HEK293 (cell line): ENCODE results near the gene DDX56.

Experiments
- CTCF ChIA-PET: fragments of 350-600 bp; formaldehyde crosslinking; extraction: SDS; loops from one replicate; lab custom pipeline; 2021; ENCODE audit warnings: antibody characterized with exemption; lab: Yijun Ruan, JAX
- POLR2A ChIA-PET: fragments of 300-600 bp; formaldehyde crosslinking; extraction: SDS; loops from one replicate; lab custom pipeline; 2020; ENCODE audit warnings: antibody characterized with exemption, inconsistent platforms; lab: Yijun Ruan, JAX
- H3K27ac ChIP-seq: fragments of 200-500 bp; sonication (Bioruptor generic); 2 replicates; pipeline ENCODE4 v1.5.1; 2014; ENCODE audit warnings: low read depth, low read length, control low read depth, inconsistent platforms; ENCODE audit errors: extremely low read depth
- H3K36me3 ChIP-seq, 2 experiments: fragments of 200-500 bp in 1 of 2; sonication (Bioruptor generic) in 1 of 2; 1 replicate in 1 of 2; 2 replicates in 1 of 2; pipeline ENCODE4 v1.5.1; 2014 to 2017; ENCODE audit warnings: inconsistent platforms in 2 of 2, low read length in 2 of 2; ENCODE audit not compliant: control insufficient read depth in 2 of 2, insufficient read depth in 1 of 2
- H3K4me1 ChIP-seq: fragments of 200-500 bp; sonication (Bioruptor generic); 2 replicates; pipeline ENCODE4 v1.5.1; 2014; ENCODE audit warnings: mild to moderate bottlenecking, low read length, inconsistent platforms; ENCODE audit not compliant: control insufficient read depth, insufficient read depth
- H3K4me3 ChIP-seq: 2 replicates; pipeline ENCODE4 v1.5.1; 2011; ENCODE audit warnings: low read depth, mild to moderate bottlenecking, control low read depth, low read length, moderate library complexity
- H3K9me3 ChIP-seq: fragments of 200-500 bp; sonication (Bioruptor generic); 2 replicates; pipeline ENCODE4 v1.5.1; 2014; ENCODE audit warnings: low read depth, low read length, inconsistent platforms; ENCODE audit not compliant: control insufficient read depth, insufficient read depth
- ELK4 ChIP-seq: IDR thresholded peaks from 2 replicates; pipeline ENCODE4 v1.6.1; 2011; ENCODE audit warnings: mild to moderate bottlenecking, low read depth, low read length, borderline replicate concordance
- KLF7 ChIP-seq: fragments of 450-650 bp; formaldehyde crosslinking; IDR thresholded peaks from 2 replicates; pipeline ENCODE4 v1.5.1; 2016; ENCODE audit warnings: missing biosample characterization, missing genetic modification characterization, borderline replicate concordance
- MEIS1 ChIP-seq: sonication (generic); formaldehyde crosslinking; IDR thresholded peaks from 2 replicates; pipeline ENCODE4 v1.8.1; 2022; ENCODE audit warnings: missing genetic modification reagents, mild to moderate bottlenecking, borderline replicate concordance
- OSR2 ChIP-seq: fragments of 450-650 bp; formaldehyde crosslinking; IDR thresholded peaks from 2 replicates; pipeline ENCODE4 v1.5.1; 2016; ENCODE audit warnings: missing biosample characterization, missing genetic modification characterization
- PATZ1 ChIP-seq: fragments of 450-650 bp; formaldehyde crosslinking; IDR thresholded peaks from 2 replicates; pipeline ENCODE4 v1.5.1; 2016; ENCODE audit warnings: missing biosample characterization, missing genetic modification characterization
- PRDM1 ChIP-seq: fragments of 450-650 bp; formaldehyde crosslinking; IDR thresholded peaks from 2 replicates; pipeline ENCODE4; 2016; ENCODE audit warnings: missing biosample characterization, missing genetic modification characterization
- SCRT1 ChIP-seq: fragments of 450-650 bp; formaldehyde crosslinking; IDR thresholded peaks from 2 replicates; pipeline ENCODE4 v1.5.1; 2016; ENCODE audit warnings: missing biosample characterization, missing genetic modification characterization, borderline replicate concordance
- SCRT2 ChIP-seq: fragments of 450-650 bp; formaldehyde crosslinking; IDR thresholded peaks from 2 replicates; pipeline ENCODE4 v1.5.1; 2016; ENCODE audit warnings: missing biosample characterization, missing genetic modification characterization
- YY1 ChIP-seq: fragments of 450-650 bp; formaldehyde crosslinking; IDR thresholded peaks from 2 replicates; pipeline ENCODE4 v1.5.1; 2018; ENCODE audit warnings: missing biosample characterization, missing genetic modification characterization
- ZBTB17 ChIP-seq: fragments of 450-650 bp; formaldehyde crosslinking; IDR thresholded peaks from 2 replicates; pipeline ENCODE4 v1.5.1; 2016; ENCODE audit warnings: missing biosample characterization, missing genetic modification characterization
- ZBTB48 ChIP-seq: fragments of 450-650 bp; formaldehyde crosslinking; IDR thresholded peaks from 2 replicates; pipeline ENCODE4 v1.5.1; 2016; ENCODE audit warnings: missing biosample characterization, missing genetic modification characterization
- ZNF114 ChIP-seq: fragments of 450-650 bp; formaldehyde crosslinking; IDR thresholded peaks from 2 replicates; pipeline ENCODE4 v1.5.0; 2017; ENCODE audit warnings: missing biosample characterization, missing genetic modification characterization
- ZNF2 ChIP-seq: fragments of 450-650 bp; formaldehyde crosslinking; IDR thresholded peaks from 2 replicates; pipeline ENCODE4 v1.5.1; 2016; ENCODE audit warnings: missing biosample characterization, missing genetic modification characterization
- ZNF292 ChIP-seq: fragments of 450-650 bp; formaldehyde crosslinking; IDR thresholded peaks from 2 replicates; pipeline ENCODE4 v1.5.1; 2016; ENCODE audit warnings: low read depth, missing biosample characterization, missing genetic modification characterization, borderline replicate concordance
- ZNF335 ChIP-seq: fragments of 450-650 bp; formaldehyde crosslinking; conservative IDR thresholded peaks from 2 replicates; pipeline ENCODE4 v1.5.1; 2016; ENCODE audit warnings: missing biosample characterization, missing genetic modification characterization
- ZNF341 ChIP-seq: fragments of 450-650 bp; formaldehyde crosslinking; IDR thresholded peaks from 2 replicates; pipeline ENCODE4; 2016; ENCODE audit warnings: low read depth, missing biosample characterization, missing genetic modification characterization
- ZNF391 ChIP-seq: fragments of 450-650 bp; formaldehyde crosslinking; IDR thresholded peaks from 2 replicates; pipeline ENCODE4 v1.5.1; 2016; ENCODE audit warnings: low read depth, missing biosample characterization, missing genetic modification characterization, borderline replicate concordance
- ZNF501 ChIP-seq: fragments of 450-650 bp; formaldehyde crosslinking; IDR thresholded peaks from 2 replicates; pipeline ENCODE4 v1.5.1; 2016; ENCODE audit warnings: missing biosample characterization, missing genetic modification characterization
- ZNF514 ChIP-seq: fragments of 450-650 bp; formaldehyde crosslinking; IDR thresholded peaks from 2 replicates; pipeline ENCODE4 v1.5.1; 2016; ENCODE audit warnings: missing biosample characterization, missing genetic modification characterization
- ZNF600 ChIP-seq: fragments of 450-650 bp; formaldehyde crosslinking; IDR thresholded peaks from 2 replicates; pipeline ENCODE4 v1.5.1; 2016; ENCODE audit warnings: missing biosample characterization, missing genetic modification characterization
- ZNF654 ChIP-seq: fragments of 450-650 bp; formaldehyde crosslinking; IDR thresholded peaks from 2 replicates; pipeline ENCODE4 v1.5.1; 2016; ENCODE audit warnings: low read depth, missing biosample characterization, missing genetic modification characterization
- ZNF791 ChIP-seq: fragments of 450-650 bp; formaldehyde crosslinking; IDR thresholded peaks from 2 replicates; pipeline ENCODE4 v1.5.1; 2016; ENCODE audit warnings: missing biosample characterization, missing genetic modification characterization

Gene DDX56

GRCh38 chr7:44575054-44575453 lies 1.3 kb upstream of the DDX56 start:
- TF ChIP-seq SCRT2 (peak; percentile 78), SCRT1 (tag by site-specific recombination) (peak; percentile 13; the same call in 1 of the 2 replicates), ZNF341 (tag by site-specific recombination) (no peak), ZNF2 (tag by site-specific recombination) (no peak), ZNF654 (tag by site-specific recombination) (no peak), ZBTB17 (peak; percentile 67)
- Histone ChIP-seq H3K9me3 (no peaks in the 10 kb centered on the region), H3K4me1 (no peaks in the 10 kb centered on the region), H3K36me3 (peaks cover 40 to 70% of the 10 kb centered on the region in 2 experiments), H3K4me3 (no peak overlapping the region), H3K27ac (no peak overlapping the region)
- ChIA-PET POLR2A (interaction anchor here (0.5 to 1.3 kb wide), 5 partner anchors 9 to 310 kb away, joined by 3 to 4 read pairs (median 4); partner anchors contain the start of gene PURB), CTCF (no interaction called here)

GRCh38 chr7:44574287-44574872 lies 672 bp upstream of the DDX56 start:
- H3K4me1 ChIP-seq: no peaks in the 10 kb centered on the region
- H3K4me3 ChIP-seq: peak overlapping the region; percentile 59
- TF ChIP-seq ZNF501 (0 out of 2 replicates have a peak, but pooled peaks have one; percentile 4), ZNF391 (tag by site-specific recombination) (peak; percentile 16; the same call in 1 of the 2 replicates), ZNF791 (no peak), ZNF292 (tag by site-specific recombination) (no peak), ZNF114 (tag by site-specific recombination) (no peak), ZNF335 (tag by site-specific recombination) (peak; percentile 92), ZNF600 (tag by site-specific recombination) (0 out of 2 replicates have a peak, but pooled peaks have one; percentile 8), ZNF341 (tag by site-specific recombination) (0 out of 2 replicates have a peak, but pooled peaks have one; percentile 1), ELK4 (no peak), OSR2 (tag by site-specific recombination) (no peak)
- POLR2A ChIA-PET: interaction anchor here (0.5 to 2.7 kb wide), 24 partner anchors 8 to 561 kb away, joined by 3 to 34 read pairs (median 5); partner anchors contain the start of genes H2AZ2, NUDCD3, OGDH and PPIA
- CTCF ChIA-PET: interaction anchor here (0.6 to 1.2 kb wide), 5 partner anchors 8 to 686 kb away, joined by 3 to 13 read pairs (median 5); partner anchors contain the start of gene TMED4
- H3K36me3 ChIP-seq: peaks cover 34 to 70% of the 10 kb centered on the region in 2 experiments
- H3K9me3 ChIP-seq: no peaks in the 10 kb centered on the region
- 0 out of 2 replicates have a peak overlapping the region, but pooled peaks have one; percentile 64 for H3K27ac ChIP-seq

GRCh38 chr7:44572771-44573170 lies 937 bp downstream of the DDX56 start:
- H3K4me1 ChIP-seq: no peaks in the 10 kb centered on the region
- peak overlapping the region; percentile 59 for H3K4me3 ChIP-seq
- no peaks in the 10 kb centered on the region for H3K9me3 ChIP-seq
- peaks cover 22 to 73% of the 10 kb centered on the region in 2 experiments for H3K36me3 ChIP-seq
- ChIA-PET POLR2A (interaction anchor here (1.4 to 2.7 kb wide), 5 partner anchors 8 to 28 kb away, joined by 5 to 34 read pairs (median 19); partner anchors contain the start of gene TMED4), CTCF (interaction anchor here (1.2 to 1.8 kb wide), 3 partner anchors 9 to 38 kb away, joined by 3 to 7 read pairs (median 5); no protein-coding TSS in a partner anchor)
- H3K27ac ChIP-seq: peak overlapping the region; percentile 80; the same call in 1 of the 2 replicates
- no peak for TF ChIP-seq ZNF514 (tag by site-specific recombination)
- TF ChIP-seq MEIS1 (CRISPR knock-in tag): no peak
- TF ChIP-seq ZNF391 (tag by site-specific recombination): no peak
- TF ChIP-seq PRDM1 (tag by site-specific recombination): no peak
- TF ChIP-seq ZBTB48: no peak
- TF ChIP-seq PATZ1 (tag by site-specific recombination): no peak
- TF ChIP-seq YY1 (tag by site-specific recombination): no peak
- TF ChIP-seq KLF7 (tag by site-specific recombination): no peak
